ENCODE results near the gene MRPL52.

The MRPL52 gene

DNA sequence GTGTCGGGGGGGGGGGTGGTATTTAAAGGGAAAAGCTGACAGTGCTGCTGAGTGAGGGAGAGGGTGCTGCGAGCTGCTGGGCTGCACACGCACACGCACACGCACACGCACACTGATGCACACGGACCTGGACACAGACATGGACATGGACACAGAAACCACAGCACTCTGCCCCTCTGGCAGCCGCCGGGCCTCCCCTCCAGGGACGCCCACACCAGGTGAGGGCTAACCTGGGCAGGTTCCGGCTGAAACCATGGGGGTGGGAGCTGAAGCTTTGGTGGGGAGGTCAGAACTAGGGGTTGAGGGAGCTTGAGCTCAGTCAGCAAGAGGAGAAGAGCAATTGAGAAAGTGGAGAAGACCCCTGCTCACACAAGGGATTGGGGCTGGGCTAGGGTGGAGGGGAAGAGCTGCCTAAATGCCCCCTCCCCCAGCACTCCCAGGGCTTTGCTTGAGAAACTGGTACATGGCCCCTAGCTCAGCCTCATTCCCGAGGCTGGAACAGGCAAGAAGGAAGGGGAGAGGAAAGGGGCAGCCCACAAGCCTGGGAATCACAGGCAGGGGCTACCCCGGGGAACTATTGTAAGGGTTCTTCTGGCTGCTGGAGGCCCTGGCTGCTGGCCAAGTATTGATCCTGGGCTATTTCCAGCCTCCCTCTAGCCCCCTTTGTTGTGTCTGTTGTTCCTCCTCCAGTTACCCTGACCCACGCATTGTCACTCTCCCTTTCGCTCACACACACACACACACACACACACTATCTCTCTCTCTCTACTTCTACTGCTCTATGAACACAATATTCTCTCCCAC lies 53.7 kb downstream of the MRPL52 start, which contains the start of gene REM2:
Gene REM2 (plus strand): TSS at position 50 of the 804 bp plus-strand sequence. CDS start 66 bp downstream, at position 116.
- DNase-seq (ENCODE audit: low read depth in 2 of 2) = no peak

DNA sequence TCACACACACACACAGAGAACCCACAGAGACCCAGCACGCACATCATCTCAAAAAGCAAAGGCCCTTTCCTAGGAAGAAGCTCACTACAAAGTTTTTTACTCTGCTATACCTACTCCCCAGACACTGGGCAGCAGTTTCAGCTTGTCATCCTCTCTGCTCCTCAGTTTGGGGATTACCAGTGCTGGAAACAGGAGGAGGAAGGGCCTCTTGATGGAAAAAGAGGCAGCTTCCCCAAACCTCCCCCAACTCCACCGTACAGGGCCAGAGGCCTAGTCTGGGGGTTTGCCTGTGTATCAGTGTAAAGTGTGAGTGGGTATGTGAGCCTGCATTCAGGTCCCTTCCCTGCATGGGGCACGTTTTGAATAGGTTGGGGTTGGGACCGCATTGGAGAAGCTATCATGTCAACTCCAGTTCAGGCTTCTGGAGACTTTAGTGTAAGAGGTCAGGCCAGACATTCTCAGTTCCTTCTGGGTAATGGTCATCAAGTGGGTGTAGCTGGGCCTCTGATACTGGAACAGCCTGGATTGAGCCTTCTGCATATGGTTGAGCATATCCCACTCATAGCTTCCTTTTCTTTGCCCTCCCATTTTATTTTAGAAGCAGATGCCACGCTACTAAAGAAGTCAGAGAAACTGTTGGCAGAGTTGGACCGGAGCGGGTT lies 54.5 kb downstream of the MRPL52 start:
- DNase-seq (ENCODE audit: low read depth in 2 of 2) = no peak

Measured in stimulated activated CD8-positive, alpha-beta memory T cell treated with anti-CD3 and anti-CD28 coated beads, Interleukin-2, amount 100 ng/mL, for 1 hour (primary cell).